ENCODE measurements around the gene FGF18. TPM values are rescaled to one million over a fixed set of nuclear protein-coding genes. Genes with fewer than 3 reads are reported as not detected.
A peak's percentile ranks its signal among the peaks of the same experiment; 100 is the strongest.
"Not testable (repeated sequence)": the region's sequence is repeated elsewhere in the genome, so short reads cannot be mapped to it uniquely, and the experiment has no call there.

The FGF18 gene
- total RNA-seq, 4 donors from 2014 or later, result 0.14 to 0.32 TPM; not detected in 2

DNA sequence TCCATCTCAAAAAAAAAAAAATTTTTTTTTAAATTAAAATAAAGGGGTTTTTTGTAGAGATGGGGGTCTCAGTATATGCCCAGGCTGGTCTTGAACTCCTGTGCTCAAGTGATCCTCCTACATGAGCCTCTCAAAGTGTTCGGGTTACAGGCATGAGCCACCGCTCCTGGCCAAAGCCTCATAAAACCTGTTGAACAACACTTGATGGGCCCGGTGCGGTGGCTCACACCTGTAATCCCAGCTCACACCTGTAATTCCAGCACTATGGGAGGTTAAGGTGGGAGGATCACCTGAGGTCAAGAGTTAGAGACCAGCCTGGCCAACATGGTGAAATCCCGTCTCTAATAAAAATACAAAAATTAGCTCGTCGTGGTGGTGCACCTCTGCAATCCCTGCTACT, 39.5 kb upstream of the FGF18 start:
- H3K4me3 ChIP-seq, result no peak overlapping the region
- DNase-seq, result no peak
- H3K36me3 ChIP-seq, result no peaks in the 10 kb centered on the region
- H3K27me3 ChIP-seq, result no peaks in the 10 kb centered on the region
- in situ Hi-C loops (cut with MboI; ENCODE audit: low pct_ligation_motif_present in 1 of 4, low pct_unique_long_range_greater_than_20kb in 1 of 4, low sequenced_read_pairs in 3 of 4) (no loop called here), intact Hi-C loops (cut with DNase I; ENCODE audit: low total_unique reads) (no loop called here)
- TF ChIP-seq EP300 (IDR thresholded peaks at IDR 0.05; ENCODE audit: low read depth), result no peak
- TF ChIP-seq, protein P1, sequence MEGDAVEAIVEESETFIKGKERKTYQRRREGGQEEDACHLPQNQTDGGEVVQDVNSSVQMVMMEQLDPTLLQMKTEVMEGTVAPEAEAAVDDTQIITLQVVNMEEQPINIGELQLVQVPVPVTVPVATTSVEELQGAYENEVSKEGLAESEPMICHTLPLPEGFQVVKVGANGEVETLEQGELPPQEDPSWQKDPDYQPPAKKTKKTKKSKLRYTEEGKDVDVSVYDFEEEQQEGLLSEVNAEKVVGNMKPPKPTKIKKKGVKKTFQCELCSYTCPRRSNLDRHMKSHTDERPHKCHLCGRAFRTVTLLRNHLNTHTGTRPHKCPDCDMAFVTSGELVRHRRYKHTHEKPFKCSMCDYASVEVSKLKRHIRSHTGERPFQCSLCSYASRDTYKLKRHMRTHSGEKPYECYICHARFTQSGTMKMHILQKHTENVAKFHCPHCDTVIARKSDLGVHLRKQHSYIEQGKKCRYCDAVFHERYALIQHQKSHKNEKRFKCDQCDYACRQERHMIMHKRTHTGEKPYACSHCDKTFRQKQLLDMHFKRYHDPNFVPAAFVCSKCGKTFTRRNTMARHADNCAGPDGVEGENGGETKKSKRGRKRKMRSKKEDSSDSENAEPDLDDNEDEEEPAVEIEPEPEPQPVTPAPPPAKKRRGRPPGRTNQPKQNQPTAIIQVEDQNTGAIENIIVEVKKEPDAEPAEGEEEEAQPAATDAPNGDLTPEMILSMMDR (IDR thresholded peaks at IDR 0.05), result no peak
- TF ChIP-seq POLR2A (IDR thresholded peaks at IDR 0.05), result no peak
- TF ChIP-seq POLR2AphosphoS5 (IDR thresholded peaks at IDR 0.05), result no peak
- WGBS, 2 donors (ENCODE audit: low coverage in 1 of 2), result 95 to 100% methylated on average over 1 to 7 of the region's 7 CpGs
- no peaks in the 10 kb centered on the region for H3K9me3 ChIP-seq
- H3K4me1 ChIP-seq, result no peaks in the 10 kb centered on the region
- no peak overlapping the region for H3K27ac ChIP-seq

DNA sequence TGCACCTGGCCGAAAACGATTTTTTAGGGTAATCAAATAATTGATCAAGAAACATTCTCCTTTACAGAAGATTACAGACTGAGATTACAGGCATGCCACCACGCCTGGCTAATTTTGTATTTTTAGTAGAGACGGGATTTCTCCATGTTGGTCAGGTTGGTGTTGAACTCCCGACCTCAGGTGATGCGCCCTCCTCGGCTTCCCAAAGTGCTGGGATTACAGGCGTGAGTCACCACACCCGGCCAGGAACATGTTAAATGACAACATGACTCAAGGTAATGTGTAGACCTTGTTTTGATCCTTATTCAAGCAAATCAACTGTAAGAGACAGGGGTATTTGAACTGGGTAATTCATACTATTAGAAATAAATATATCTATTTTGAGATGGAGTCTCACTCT, 35.0 kb upstream of the FGF18 start:
- H3K4me1 ChIP-seq, result peaks cover 0 to 16% (median 12%) of the 10 kb centered on the region in 4 donors
- H3K4me3 ChIP-seq; H3K9me3 ChIP-seq; H3K36me3 ChIP-seq; H3K27me3 ChIP-seq; DNase-seq; H3K27ac ChIP-seq; in situ Hi-C loops (cut with MboI; ENCODE audit: low pct_ligation_motif_present in 1 of 4, low pct_unique_long_range_greater_than_20kb in 1 of 4, low sequenced_read_pairs in 3 of 4); intact Hi-C loops (cut with DNase I; ENCODE audit: low total_unique reads): not testable (repeated sequence)
- 79 to 92% methylated on average over 7 to 9 of the region's 9 CpGs for WGBS, 2 donors (ENCODE audit: low coverage in 1 of 2)

DNA sequence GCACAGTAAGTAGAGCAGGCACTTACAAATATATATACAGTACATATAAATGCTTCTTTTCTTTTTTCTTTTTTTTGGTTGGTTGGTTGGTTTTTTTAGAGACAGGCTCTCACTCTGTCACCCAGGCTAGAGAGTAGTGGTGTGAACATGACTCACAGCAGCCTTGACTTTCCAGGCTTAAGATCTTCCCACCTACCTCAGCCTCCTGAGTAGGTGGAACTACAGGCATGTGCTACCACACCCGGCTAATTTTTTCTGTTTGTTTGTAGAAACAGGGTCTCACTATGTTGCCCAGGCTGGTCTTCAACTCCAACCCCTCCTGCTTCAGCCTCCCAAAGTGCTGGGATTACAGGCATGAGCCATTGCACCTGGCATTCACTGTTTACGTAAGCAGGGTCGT, 34.4 kb upstream of the FGF18 start:
- H3K27me3 ChIP-seq; in situ Hi-C loops (cut with MboI; ENCODE audit: low pct_ligation_motif_present in 1 of 4, low pct_unique_long_range_greater_than_20kb in 1 of 4, low sequenced_read_pairs in 3 of 4); DNase-seq; H3K36me3 ChIP-seq; H3K4me3 ChIP-seq; H3K9me3 ChIP-seq; intact Hi-C loops (cut with DNase I; ENCODE audit: low total_unique reads); H3K27ac ChIP-seq: not testable (repeated sequence)
- H3K4me1 ChIP-seq, result peaks cover 4 to 22% (median 17%) of the 10 kb centered on the region in 4 donors
- WGBS, 2 donors (ENCODE audit: low coverage in 1 of 2), result 66 to 71% methylated on average over 2 to 3 of the region's 3 CpGs

DNA sequence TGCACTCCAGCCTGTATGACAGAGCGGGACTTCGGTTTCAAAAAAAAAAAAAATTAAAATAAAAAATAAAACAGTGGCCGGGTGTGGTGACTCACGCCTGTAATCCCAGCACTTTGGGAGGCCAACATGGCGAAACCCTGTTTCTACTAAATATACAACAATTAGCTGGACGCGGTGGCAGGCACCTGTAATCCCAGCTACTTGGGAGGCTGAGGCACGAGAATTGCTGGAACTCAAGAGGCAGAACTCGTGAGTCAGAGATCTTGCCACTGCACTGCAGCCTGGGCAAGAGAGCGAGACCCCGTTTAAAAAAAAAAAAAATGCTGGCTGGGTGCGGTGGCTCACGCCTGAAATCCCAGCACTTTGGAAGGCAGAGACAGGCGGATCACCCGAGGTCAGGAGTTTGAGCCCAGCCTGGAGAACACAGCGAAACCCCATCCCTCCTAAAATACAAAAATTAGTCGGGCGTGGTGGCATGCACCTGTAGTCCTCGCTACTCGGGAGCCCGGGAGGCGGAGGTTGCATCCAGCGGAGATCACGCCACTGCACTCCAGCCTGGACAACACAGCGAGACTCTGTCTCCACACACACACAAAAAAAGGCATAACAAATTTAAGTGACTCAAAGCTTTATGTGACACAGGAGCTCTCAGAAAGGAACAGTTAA, 33.3 kb upstream of the FGF18 start:
- H3K36me3 ChIP-seq, result no peaks in the 10 kb centered on the region
- intact Hi-C loops (cut with DNase I; ENCODE audit: low total_unique reads), result no loop called here
- TF ChIP-seq, protein P1 (IDR thresholded peaks at IDR 0.05), result no peak
- TF ChIP-seq POLR2A (IDR thresholded peaks at IDR 0.05) (no peak), EP300 (IDR thresholded peaks at IDR 0.05; ENCODE audit: low read depth) (no peak), POLR2AphosphoS5 (IDR thresholded peaks at IDR 0.05) (no peak)
- no peak for DNase-seq
- H3K9me3 ChIP-seq, result no peaks in the 10 kb centered on the region
- H3K27me3 ChIP-seq, result no peaks in the 10 kb centered on the region
- 92 to 95% methylated on average over 22 to 25 of the region's 25 CpGs for WGBS, 2 donors (ENCODE audit: low coverage in 1 of 2)
- peak overlapping the region in 1 of 4 donors; percentile 87 for H3K27ac ChIP-seq
- in situ Hi-C loops (cut with MboI; ENCODE audit: low pct_ligation_motif_present in 1 of 4, low pct_unique_long_range_greater_than_20kb in 1 of 4, low sequenced_read_pairs in 3 of 4), result no loop called here
- peak overlapping the region in 1 of 4 donors; percentile 73 for H3K4me3 ChIP-seq
- peaks cover 7 to 33% (median 25%) of the 10 kb centered on the region in 4 donors for H3K4me1 ChIP-seq

DNA sequence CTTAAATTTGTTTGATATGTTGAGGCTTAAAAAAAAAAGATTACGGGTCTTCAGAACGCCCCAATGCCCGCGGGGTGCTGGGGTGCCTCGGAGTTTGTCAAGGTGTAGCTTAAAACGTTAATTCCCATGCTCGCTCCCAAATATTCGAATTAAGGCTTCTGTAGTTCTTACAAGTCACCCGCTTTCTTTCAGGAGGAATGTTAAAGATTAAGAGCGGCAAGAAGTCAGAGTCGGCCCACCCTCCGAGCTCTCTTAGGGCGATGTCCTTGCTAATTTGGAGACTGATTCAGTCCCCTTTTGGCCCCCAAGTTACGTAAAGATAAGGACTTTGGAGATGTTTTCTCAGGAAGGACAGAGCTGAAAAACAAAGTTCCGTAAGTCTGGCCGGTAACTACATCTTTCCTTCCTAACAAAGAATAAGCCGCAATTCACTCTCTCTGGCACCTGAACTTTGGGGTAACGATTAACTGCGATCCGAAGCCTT, 32.5 kb upstream of the FGF18 start:
- intact Hi-C loops (cut with DNase I; ENCODE audit: low total_unique reads) (no loop called here), in situ Hi-C loops (cut with MboI; ENCODE audit: low pct_ligation_motif_present in 1 of 4, low pct_unique_long_range_greater_than_20kb in 1 of 4, low sequenced_read_pairs in 3 of 4) (no loop called here)
- Histone ChIP-seq H3K36me3 (peaks cover 0 to 2% (median 0%) of the 10 kb centered on the region in 4 donors), H3K4me3 (peak overlapping the region; percentile 63 to 78 (median 72)), H3K27me3 (no peaks in the 10 kb centered on the region), H3K27ac (peak overlapping the region; percentile 87 to 94 (median 92)), H3K9me3 (no peaks in the 10 kb centered on the region), H3K4me1 (peaks cover 7 to 39% (median 25%) of the 10 kb centered on the region in 4 donors)
- WGBS, 2 donors (ENCODE audit: low coverage in 1 of 2), result 14 to 20% methylated on average over 6 to 20 of the region's 20 CpGs
- no peak for DNase-seq
- TF ChIP-seq POLR2AphosphoS5 (IDR thresholded peaks at IDR 0.05), result no peak
